GM18526 (cell line): ENCODE measurements around the gene SYAP1.

Experiments used
- POLR2A ChIP-seq: IDR thresholded peaks from 3 replicates; pipeline ENCODE4 v1.6.1; 2011; ENCODE audit not compliant: insufficient read length; ENCODE audit errors: extremely low read depth

The SYAP1 gene

DNA sequence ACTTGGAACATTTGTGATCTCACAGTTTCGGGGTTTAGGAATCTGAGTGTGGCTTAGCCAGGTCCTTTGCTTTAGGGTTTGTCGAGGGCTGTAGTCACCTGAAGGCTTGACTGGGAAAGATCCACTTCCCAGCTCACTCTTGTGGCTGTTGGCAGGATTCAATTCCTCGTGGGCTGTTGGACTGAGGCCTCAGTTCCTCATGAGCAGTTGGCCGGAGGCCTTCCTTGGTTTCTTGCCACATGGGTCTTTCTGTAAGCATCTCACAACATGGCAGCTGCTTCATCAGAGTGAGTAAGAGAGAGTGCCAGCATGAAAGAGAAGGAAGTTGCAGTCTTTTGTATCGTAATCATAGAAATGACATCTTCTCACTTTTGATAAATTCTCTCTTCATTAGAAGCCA lies 77.9 kb downstream of the SYAP1 start:
- TF ChIP-seq POLR2A = no peak

GRCh38 chrX:16797841-16798240 lies 78.4 kb downstream of the SYAP1 start:
- TF ChIP-seq POLR2A = no peak

- TF ChIP-seq POLR2A = no peak
These were observed 85.6 kb downstream of the SYAP1 start for GRCh38 chrX:16804923-16805464.

- no peak for TF ChIP-seq POLR2A
These were observed 88.1 kb downstream of the SYAP1 start for GRCh38 chrX:16807548-16807947.

- no peak for TF ChIP-seq POLR2A
These were observed 88.6 kb downstream of the SYAP1 start for GRCh38 chrX:16807976-16808542.

DNA sequence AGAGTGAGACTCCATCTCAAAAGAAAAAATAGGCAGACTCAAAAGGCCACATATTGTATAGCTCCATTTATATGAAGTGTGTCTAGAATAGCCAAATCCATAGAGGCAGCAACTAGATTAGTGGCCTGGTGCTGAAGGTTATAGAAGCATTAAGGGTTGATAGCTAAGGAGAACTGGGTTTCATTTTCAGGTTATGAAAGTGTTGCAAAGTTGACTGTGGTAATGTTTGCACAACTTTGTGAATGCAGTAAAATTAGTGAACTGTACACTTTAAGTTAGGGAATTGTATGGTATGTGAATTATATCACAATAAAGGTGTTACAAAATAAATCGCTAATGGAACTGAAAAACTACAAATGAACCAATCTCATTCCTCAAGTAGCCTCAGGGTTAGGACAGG lies 95.2 kb downstream of the SYAP1 start:
- TF ChIP-seq POLR2A = no peak
